ENCODE measurements around the gene BOK.
"Not testable (repeated sequence)": the region's sequence is repeated elsewhere in the genome, so short reads cannot be mapped to it uniquely, and the experiment has no call there.

BOK gene

GRCh38 chr2:241582806-241583205 lies 24.3 kb downstream of the BOK start:
- H3K27ac ChIP-seq, result no peak overlapping the region
- intact Hi-C loops (cut with DNase I; ENCODE audit: low total_unique reads), result no loop called here
- H3K4me3 ChIP-seq, result no peak overlapping the region
- H3K27me3 ChIP-seq, result no peaks in the 10 kb centered on the region
- peaks cover 52 to 62% (median 58%) of the 10 kb centered on the region in 3 donors for H3K36me3 ChIP-seq
- H3K4me1 ChIP-seq, result no peaks in the 10 kb centered on the region
- TF ChIP-seq CTCF (IDR thresholded peaks at IDR 0.05), result no peak
- no peak for DNase-seq
- peaks cover 2 to 23% (median 20%) of the 10 kb centered on the region in 3 donors for H3K9me3 ChIP-seq

DNA sequence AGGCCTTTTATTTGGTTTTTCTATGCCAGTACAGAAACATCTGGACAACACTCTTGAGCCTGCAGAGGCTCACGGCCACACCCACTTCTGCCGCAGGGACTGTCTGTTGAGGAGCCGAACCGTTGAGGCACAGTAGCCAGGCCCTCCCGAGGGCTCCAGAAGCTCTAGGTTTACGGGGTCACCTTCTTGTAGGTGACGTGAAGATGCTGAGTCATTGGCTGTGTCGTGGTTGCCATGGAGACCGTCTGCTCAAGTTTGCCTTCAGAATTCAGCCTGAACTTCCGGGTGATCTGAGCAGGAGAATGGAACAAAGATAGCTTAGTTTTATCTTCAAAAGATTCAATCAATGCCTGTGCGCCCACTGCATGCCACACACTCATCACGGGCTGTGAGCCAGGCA lies 25.9 kb downstream of the BOK start:
- Histone ChIP-seq H3K36me3 (peaks cover 57 to 72% (median 66%) of the 10 kb centered on the region in 3 donors), H3K27ac (no peak overlapping the region), H3K4me1 (no peaks in the 10 kb centered on the region), H3K27me3 (no peaks in the 10 kb centered on the region), H3K4me3 (no peak overlapping the region), H3K9me3 (peaks cover 9 to 26% (median 23%) of the 10 kb centered on the region in 3 donors)
- intact Hi-C loops (cut with DNase I; ENCODE audit: low total_unique reads), result no loop called here
- TF ChIP-seq CTCF (IDR thresholded peaks at IDR 0.05), result no peak
- no peak for DNase-seq

- TF ChIP-seq CTCF (IDR thresholded peaks at IDR 0.05), result no peak
- no peak for DNase-seq
These were observed 28.2 kb downstream of the BOK start for GRCh38 chr2:241586564-241587264.

GRCh38 chr2:241589863-241590262 lies 31.3 kb downstream of the BOK start:
- H3K4me1 ChIP-seq; DNase-seq; H3K27me3 ChIP-seq; intact Hi-C loops (cut with DNase I; ENCODE audit: low total_unique reads); H3K27ac ChIP-seq; H3K4me3 ChIP-seq: not testable (repeated sequence)
- H3K36me3 ChIP-seq, result peaks cover 48 to 71% (median 52%) of the 10 kb centered on the region in 3 donors
- peaks cover 9 to 26% (median 17%) of the 10 kb centered on the region in 3 donors for H3K9me3 ChIP-seq

More at GRCh38 chr2:241586564-241587264, 28.2 kb downstream of the BOK start:
- Histone ChIP-seq H3K4me3 (no peak overlapping the region), H3K27me3 (no peaks in the 10 kb centered on the region), H3K27ac (no peak overlapping the region), H3K9me3 (peaks cover 9 to 26% (median 23%) of the 10 kb centered on the region in 3 donors), H3K36me3 (peaks cover 57 to 71% (median 61%) of the 10 kb centered on the region in 3 donors), H3K4me1 (no peaks in the 10 kb centered on the region)
- intact Hi-C loops (cut with DNase I; ENCODE audit: low total_unique reads), result no loop called here

GRCh38 chr2:241590496-241591455 lies 32.2 kb downstream of the BOK start:
- H3K4me3 ChIP-seq; intact Hi-C loops (cut with DNase I; ENCODE audit: low total_unique reads); DNase-seq; H3K4me1 ChIP-seq; H3K27ac ChIP-seq; H3K27me3 ChIP-seq: not testable (repeated sequence)
- H3K9me3 ChIP-seq, result peaks cover 9 to 26% (median 17%) of the 10 kb centered on the region in 3 donors
- H3K36me3 ChIP-seq, result peaks cover 39 to 71% (median 53%) of the 10 kb centered on the region in 3 donors

- H3K36me3 ChIP-seq, result peaks cover 33 to 72% (median 41%) of the 10 kb centered on the region in 3 donors
- no peak for TF ChIP-seq CTCF (IDR thresholded peaks at IDR 0.05)
These were observed 33.7 kb downstream of the BOK start for GRCh38 chr2:241592126-241592845.

More at GRCh38 chr2:241592126-241592845, 33.7 kb downstream of the BOK start:
- Histone ChIP-seq H3K27me3 (no peaks in the 10 kb centered on the region), H3K9me3 (peaks cover 5 to 11% (median 9%) of the 10 kb centered on the region in 3 donors), H3K27ac (no peak overlapping the region), H3K4me1 (no peaks in the 10 kb centered on the region), H3K4me3 (no peak overlapping the region)
- no peak for DNase-seq
- intact Hi-C loops (cut with DNase I; ENCODE audit: low total_unique reads), result no loop called here

All from tibial artery (tissue), 4 donors.